Kidney epithelial cell (primary cell): ENCODE results near the gene ICOS. TPM values are rescaled to one million over a fixed set of nuclear protein-coding genes. Genes with fewer than 3 reads are reported as not detected.
"Not testable (repeated sequence)": the region's sequence is repeated elsewhere in the genome, so short reads cannot be mapped to it uniquely, and the experiment has no call there.

Experiments used
- DNase-seq: peaks from one replicate; pipeline ENCODE4 v3.0.0-alpha.2; 2010; ENCODE audit warnings: low read depth
- H3K27me3 ChIP-seq: 2 replicates; pipeline ENCODE4 v1.6.0; 2011; ENCODE audit warnings: low read length; ENCODE audit not compliant: control insufficient read depth, insufficient read depth
- H3K36me3 ChIP-seq: 2 replicates; pipeline ENCODE4 v1.5.1; 2011; ENCODE audit warnings: low read length; ENCODE audit not compliant: control insufficient read depth, insufficient read depth
- H3K4me3 ChIP-seq: 2 replicates; pipeline ENCODE4 v1.5.1; 2011; ENCODE audit warnings: low read depth, mild to moderate bottlenecking, control low read depth, low read length
- CTCF ChIP-seq: IDR thresholded peaks from 2 replicates; pipeline ENCODE4 v1.5.1; 2011; ENCODE audit warnings: mild to moderate bottlenecking, moderate library complexity, low read length, control low read depth, inconsistent platforms; ENCODE audit not compliant: insufficient read depth, poor library complexity, severe bottlenecking
- total RNA-seq: library from RNA; depleted of rRNA; stranded (reverse); fragments of >200 nt; gene quantifications from 2 replicates; pipeline ENCODE4 v1.2.3, GENCODE V29; 2015

Gene ICOS
- total RNA-seq, 1 donor from 2014 or later = not detected

- no peak for DNase-seq
- TF ChIP-seq CTCF = no peak
- no peaks in the 10 kb centered on the region for H3K27me3 ChIP-seq
- H3K36me3 ChIP-seq = no peaks in the 10 kb centered on the region
- H3K4me3 ChIP-seq = no peak overlapping the region
These were observed 12.2 kb downstream of the ICOS start for GRCh38 chr2:203948733-203949132.

GRCh38 chr2:203949228-203949627, 12.7 kb downstream of the ICOS start:
- no peak for DNase-seq
- no peaks in the 10 kb centered on the region for H3K36me3 ChIP-seq
- H3K27me3 ChIP-seq = no peaks in the 10 kb centered on the region
- H3K4me3 ChIP-seq = no peak overlapping the region
- no peak for TF ChIP-seq CTCF

GRCh38 chr2:203951366-203951902, 14.9 kb downstream of the ICOS start:
- Histone ChIP-seq H3K27me3 (no peaks in the 10 kb centered on the region), H3K4me3 (no peak overlapping the region), H3K36me3 (no peaks in the 10 kb centered on the region)
- no peak for DNase-seq
- TF ChIP-seq CTCF = no peak

GRCh38 chr2:203959265-203959664, 22.7 kb downstream of the ICOS start:
- Histone ChIP-seq H3K36me3 (no peaks in the 10 kb centered on the region), H3K4me3 (no peak overlapping the region), H3K27me3 (no peaks in the 10 kb centered on the region)
- DNase-seq = no peak
- TF ChIP-seq CTCF = no peak

- Histone ChIP-seq H3K27me3 (no peaks in the 10 kb centered on the region), H3K4me3 (no peak overlapping the region), H3K36me3 (no peaks in the 10 kb centered on the region)
- no peak for TF ChIP-seq CTCF
- DNase-seq = no peak
These were observed 23.1 kb downstream of the ICOS start for GRCh38 chr2:203959672-203960071.

GRCh38 chr2:203960811-203961210, 24.2 kb downstream of the ICOS start:
- no peak for TF ChIP-seq CTCF
- Histone ChIP-seq H3K36me3 (no peaks in the 10 kb centered on the region), H3K27me3 (no peaks in the 10 kb centered on the region), H3K4me3 (no peak overlapping the region)
- DNase-seq = no peak

- not testable (repeated sequence) for H3K27me3 ChIP-seq, H3K4me3 ChIP-seq, DNase-seq, H3K36me3 ChIP-seq
These were observed 28.6 kb downstream of the ICOS start for GRCh38 chr2:203965190-203965589.
